ENCODE data around the gene DKK3.

GRCh38 chr11:11952036-11952435 is 56.4 kb downstream of the DKK3 start:
- TF ChIP-seq POLR2AphosphoS5 (IDR thresholded peaks at IDR 0.05) (no peak), CTCF (IDR thresholded peaks at IDR 0.05) (no peak), POLR2A (IDR thresholded peaks at IDR 0.05) (no peak)
